Ishikawa (cell line): ENCODE results near the gene PTGFRN.

Source experiments
- CEBPB ChIP-seq: IDR thresholded peaks from 2 replicates; pipeline ENCODE4 v1.6.1; 2012
- CREB1 ChIP-seq: IDR thresholded peaks from 2 replicates; pipeline ENCODE4 v1.6.1; 2012; ENCODE audit warnings: low read depth
- EGR1 ChIP-seq: IDR thresholded peaks from 2 replicates; pipeline ENCODE4 v1.6.1; 2012
- EP300 ChIP-seq: IDR thresholded peaks from 2 replicates; pipeline ENCODE4 v1.6.1; 2012; ENCODE audit warnings: borderline replicate concordance
- FOXM1 ChIP-seq: IDR thresholded peaks from 2 replicates; pipeline ENCODE4 v1.6.1; 2012; ENCODE audit warnings: low read depth, borderline replicate concordance
- NFIC ChIP-seq: IDR thresholded peaks from 2 replicates; pipeline ENCODE4 v1.6.1; 2012
- RAD21 ChIP-seq: IDR thresholded peaks from 2 replicates; pipeline ENCODE4 v1.6.1; 2012; ENCODE audit warnings: low read depth
- TAF1 ChIP-seq: IDR thresholded peaks from 2 replicates; pipeline ENCODE4 v1.6.1; 2012; ENCODE audit warnings: low read depth, mild to moderate bottlenecking
- TCF12 ChIP-seq: IDR thresholded peaks from 2 replicates; pipeline ENCODE4 v1.6.1; 2012; ENCODE audit warnings: low read depth
- TEAD4 ChIP-seq: IDR thresholded peaks from 2 replicates; pipeline ENCODE4 v1.6.1; 2012
- YY1 ChIP-seq: IDR thresholded peaks from 2 replicates; pipeline ENCODE4 v1.6.1; 2012; ENCODE audit warnings: low read depth
- ZBTB7A ChIP-seq: IDR thresholded peaks from 2 replicates; pipeline ENCODE4 v1.6.1; 2012; ENCODE audit warnings: low read depth
- TF ChIP-seq, protein P1 (sequence below): IDR thresholded peaks from 2 replicates; pipeline ENCODE4 v1.6.1; 2012
- TF ChIP-seq, protein P2 (sequence below): IDR thresholded peaks from 2 replicates; pipeline ENCODE4 v1.6.1; 2012
- TF ChIP-seq, protein P3 (sequence below): IDR thresholded peaks from 2 replicates; pipeline ENCODE4 v1.6.1; 2012; ENCODE audit warnings: low read depth, mild to moderate bottlenecking

Gene PTGFRN

DNA sequence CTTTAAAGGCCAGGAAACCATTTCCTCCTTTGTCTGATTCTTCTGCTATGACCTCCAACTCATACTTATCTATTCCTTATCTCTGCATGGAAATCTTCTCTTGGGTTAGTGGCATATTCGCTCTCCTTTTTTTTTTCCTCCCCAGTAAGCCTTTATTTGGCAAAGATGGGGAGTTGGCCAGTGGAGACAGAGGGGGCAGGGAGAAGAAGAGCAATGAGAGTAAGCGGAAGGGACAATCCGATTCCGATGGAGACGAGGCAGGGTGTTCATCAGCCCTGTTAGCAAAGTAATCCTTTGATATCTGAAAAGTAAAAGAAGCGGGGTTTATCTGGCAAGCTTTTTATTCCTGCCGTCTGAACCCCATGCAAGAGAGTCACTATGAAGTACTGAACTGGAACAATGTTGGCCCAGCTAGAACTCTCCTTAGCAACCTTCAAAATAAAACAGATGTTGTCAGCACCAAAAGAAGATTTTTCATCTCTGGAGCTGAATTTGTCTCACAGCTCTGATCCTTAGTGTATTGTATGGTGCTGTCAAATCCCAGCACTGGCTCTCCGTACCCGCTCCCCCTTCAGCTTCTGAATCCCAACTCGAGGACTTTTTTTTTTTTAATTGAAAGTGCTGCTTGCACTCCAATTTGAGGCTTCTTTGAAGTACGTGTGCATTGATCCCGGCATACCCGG is 40.9 kb downstream of the PTGFRN start:
- TF ChIP-seq TAF1: no peak
- TF ChIP-seq, protein P1, sequence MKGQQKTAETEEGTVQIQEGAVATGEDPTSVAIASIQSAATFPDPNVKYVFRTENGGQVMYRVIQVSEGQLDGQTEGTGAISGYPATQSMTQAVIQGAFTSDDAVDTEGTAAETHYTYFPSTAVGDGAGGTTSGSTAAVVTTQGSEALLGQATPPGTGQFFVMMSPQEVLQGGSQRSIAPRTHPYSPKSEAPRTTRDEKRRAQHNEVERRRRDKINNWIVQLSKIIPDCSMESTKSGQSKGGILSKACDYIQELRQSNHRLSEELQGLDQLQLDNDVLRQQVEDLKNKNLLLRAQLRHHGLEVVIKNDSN: no peak
- no peak for TF ChIP-seq TCF12

DNA sequence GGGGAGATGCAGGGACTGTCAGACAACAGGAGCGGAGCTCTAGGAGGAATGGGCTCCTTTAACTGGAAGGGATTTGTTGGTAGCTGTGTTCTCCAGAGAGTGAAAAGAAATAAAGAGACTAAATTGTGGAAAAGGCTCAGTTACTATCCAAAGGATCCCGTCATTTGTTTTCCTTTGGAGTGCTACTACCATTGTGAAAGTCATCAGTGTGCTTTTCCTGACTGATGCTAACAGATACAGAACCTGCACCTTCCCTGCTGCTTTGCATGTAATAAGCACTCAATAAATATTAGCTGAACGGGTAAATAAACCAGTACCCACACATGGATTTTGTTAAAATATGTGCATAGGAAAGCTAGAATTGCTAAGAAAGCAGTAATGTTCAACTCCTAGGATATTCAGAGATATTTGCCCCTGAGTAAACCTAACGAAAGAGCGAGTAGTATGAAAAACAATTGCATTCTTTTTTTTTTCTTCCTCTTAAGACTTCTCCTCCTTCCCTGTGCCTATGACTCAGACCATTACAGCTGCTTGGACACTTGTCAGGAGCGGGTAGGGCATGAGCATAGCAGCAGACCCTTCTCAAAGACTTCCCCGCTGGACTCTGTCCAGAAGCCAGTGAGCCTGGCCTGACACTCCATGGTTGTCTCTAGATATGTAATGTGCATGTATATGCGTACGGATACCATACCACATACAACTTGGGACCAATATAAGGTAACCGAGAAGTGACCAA is 41.7 kb downstream of the PTGFRN start:
- TF ChIP-seq TAF1 (no peak), CEBPB (no peak), EP300 (no peak), CREB1 (no peak), RAD21 (no peak), TCF12 (no peak)
- TF ChIP-seq, protein P2, sequence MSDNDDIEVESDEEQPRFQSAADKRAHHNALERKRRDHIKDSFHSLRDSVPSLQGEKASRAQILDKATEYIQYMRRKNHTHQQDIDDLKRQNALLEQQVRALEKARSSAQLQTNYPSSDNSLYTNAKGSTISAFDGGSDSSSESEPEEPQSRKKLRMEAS: no peak
- TF ChIP-seq, protein P1: no peak
- TF ChIP-seq, protein P3, sequence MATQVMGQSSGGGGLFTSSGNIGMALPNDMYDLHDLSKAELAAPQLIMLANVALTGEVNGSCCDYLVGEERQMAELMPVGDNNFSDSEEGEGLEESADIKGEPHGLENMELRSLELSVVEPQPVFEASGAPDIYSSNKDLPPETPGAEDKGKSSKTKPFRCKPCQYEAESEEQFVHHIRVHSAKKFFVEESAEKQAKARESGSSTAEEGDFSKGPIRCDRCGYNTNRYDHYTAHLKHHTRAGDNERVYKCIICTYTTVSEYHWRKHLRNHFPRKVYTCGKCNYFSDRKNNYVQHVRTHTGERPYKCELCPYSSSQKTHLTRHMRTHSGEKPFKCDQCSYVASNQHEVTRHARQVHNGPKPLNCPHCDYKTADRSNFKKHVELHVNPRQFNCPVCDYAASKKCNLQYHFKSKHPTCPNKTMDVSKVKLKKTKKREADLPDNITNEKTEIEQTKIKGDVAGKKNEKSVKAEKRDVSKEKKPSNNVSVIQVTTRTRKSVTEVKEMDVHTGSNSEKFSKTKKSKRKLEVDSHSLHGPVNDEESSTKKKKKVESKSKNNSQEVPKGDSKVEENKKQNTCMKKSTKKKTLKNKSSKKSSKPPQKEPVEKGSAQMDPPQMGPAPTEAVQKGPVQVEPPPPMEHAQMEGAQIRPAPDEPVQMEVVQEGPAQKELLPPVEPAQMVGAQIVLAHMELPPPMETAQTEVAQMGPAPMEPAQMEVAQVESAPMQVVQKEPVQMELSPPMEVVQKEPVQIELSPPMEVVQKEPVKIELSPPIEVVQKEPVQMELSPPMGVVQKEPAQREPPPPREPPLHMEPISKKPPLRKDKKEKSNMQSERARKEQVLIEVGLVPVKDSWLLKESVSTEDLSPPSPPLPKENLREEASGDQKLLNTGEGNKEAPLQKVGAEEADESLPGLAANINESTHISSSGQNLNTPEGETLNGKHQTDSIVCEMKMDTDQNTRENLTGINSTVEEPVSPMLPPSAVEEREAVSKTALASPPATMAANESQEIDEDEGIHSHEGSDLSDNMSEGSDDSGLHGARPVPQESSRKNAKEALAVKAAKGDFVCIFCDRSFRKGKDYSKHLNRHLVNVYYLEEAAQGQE: no peak

DNA sequence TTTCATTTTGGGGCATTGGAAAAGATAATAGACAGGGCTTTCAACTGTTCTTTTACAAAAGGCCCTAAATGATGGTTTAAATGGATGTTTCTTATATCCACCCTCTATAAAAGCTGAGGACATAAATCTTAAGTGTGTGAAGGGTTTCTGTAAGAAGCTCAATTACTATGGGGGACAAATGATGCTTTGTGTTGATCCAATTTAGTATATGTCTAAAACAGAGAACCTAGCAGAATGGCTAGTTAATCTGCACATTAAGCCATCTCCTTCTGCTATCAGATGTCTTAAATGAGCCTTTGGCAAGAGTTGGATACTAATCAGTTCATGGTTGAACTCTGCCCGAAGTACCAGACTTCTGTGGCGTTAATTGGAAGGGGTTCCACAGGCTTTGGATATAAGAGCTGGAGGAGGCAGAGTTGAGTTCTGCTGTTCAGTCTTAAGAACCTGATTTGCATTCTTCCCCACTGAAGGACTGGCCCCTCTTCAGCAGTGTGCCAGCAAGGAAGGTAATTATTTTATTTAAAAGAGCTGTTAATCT is 43.1 kb downstream of the PTGFRN start:
- TF ChIP-seq TEAD4 (no peak), YY1 (no peak), FOXM1 (no peak), TAF1 (no peak), NFIC (no peak), EP300 (no peak), CEBPB (no peak), ZBTB7A (no peak), EGR1 (no peak), TCF12 (no peak), CREB1 (no peak), RAD21 (no peak)
- TF ChIP-seq, protein P3: no peak
- TF ChIP-seq, protein P1: no peak
- TF ChIP-seq, protein P2: no peak

DNA sequence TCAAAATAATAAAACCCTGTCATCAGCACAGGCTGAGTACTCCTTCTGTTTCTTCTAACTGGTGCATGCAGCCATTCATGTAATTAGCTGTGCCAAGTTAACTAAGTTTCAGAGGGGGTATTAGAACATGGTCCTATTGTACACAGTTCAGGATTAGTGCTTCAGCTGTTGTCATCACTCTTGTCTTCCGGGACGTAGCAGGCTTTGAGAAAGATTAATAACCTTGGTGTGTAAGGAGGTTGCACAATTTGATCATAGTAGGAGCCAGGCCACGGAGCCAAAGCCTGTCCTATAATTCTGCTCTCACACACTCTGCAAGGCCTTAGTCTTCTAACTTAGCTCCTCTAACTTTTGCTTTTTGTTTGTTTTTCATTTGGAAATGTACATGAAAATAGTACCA is 44.7 kb downstream of the PTGFRN start:
- TF ChIP-seq RAD21 (no peak), CREB1 (no peak), TAF1 (no peak)
- TF ChIP-seq, protein P2: no peak
- TF ChIP-seq, protein P1: no peak

DNA sequence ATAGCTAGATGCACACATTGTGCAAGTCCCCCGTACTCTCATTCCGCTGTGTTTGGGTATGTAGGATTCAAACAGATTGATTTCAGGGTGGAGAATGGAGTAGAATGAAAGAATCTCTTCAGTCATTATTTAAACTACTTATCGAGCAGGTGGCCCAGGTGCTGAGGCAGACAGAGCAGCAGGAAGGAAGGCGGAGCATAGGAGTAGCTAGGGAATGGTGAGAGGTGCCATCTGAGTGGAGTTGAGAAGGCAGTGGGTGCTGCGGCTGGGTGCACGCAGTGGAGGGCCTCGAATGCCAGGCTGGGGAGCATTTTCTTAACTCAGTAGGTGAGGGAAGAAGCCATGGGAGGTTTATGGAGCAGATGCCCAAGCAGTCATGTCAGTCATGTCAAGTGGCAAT is 46.7 kb downstream of the PTGFRN start:
- TF ChIP-seq CREB1 (no peak), CEBPB (no peak), EP300 (no peak), YY1 (no peak), EGR1 (no peak), TAF1 (no peak), TEAD4 (no peak), ZBTB7A (no peak)
- TF ChIP-seq, protein P3: no peak
- TF ChIP-seq, protein P1: no peak
